Measurements from ENCODE around the gene ENPP6.

DNA sequence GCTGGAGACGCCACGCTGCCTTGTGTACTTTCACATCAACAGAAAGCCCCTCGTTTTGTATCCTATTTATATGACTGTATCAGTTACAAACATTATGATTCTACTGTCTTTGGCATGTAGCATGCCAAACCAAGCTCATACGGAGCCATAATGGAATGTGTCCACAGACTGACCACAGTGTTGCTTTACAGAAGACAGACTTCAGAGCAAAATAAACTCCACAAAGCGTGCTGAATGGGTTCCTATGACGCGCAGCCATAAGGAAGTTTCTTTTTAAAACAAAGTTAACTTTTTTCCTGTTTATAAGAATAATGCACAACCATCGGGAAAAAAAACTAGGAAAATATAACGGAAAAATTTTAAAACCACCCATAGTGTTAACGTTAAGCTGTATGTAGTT lies 176.5 kb downstream of the ENPP6 start:
- TF ChIP-seq, protein P1, sequence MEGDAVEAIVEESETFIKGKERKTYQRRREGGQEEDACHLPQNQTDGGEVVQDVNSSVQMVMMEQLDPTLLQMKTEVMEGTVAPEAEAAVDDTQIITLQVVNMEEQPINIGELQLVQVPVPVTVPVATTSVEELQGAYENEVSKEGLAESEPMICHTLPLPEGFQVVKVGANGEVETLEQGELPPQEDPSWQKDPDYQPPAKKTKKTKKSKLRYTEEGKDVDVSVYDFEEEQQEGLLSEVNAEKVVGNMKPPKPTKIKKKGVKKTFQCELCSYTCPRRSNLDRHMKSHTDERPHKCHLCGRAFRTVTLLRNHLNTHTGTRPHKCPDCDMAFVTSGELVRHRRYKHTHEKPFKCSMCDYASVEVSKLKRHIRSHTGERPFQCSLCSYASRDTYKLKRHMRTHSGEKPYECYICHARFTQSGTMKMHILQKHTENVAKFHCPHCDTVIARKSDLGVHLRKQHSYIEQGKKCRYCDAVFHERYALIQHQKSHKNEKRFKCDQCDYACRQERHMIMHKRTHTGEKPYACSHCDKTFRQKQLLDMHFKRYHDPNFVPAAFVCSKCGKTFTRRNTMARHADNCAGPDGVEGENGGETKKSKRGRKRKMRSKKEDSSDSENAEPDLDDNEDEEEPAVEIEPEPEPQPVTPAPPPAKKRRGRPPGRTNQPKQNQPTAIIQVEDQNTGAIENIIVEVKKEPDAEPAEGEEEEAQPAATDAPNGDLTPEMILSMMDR (IDR thresholded peaks at IDR 0.05), result no peak
- no peak for TF ChIP-seq POLR2A (IDR thresholded peaks at IDR 0.05)
